Activated naive CD4-positive, alpha-beta T cell treated with Interleukin-2 at 50 U/mL for 16 hours (primary cell): Measurements from ENCODE around the gene NOL3.

Experiments used
- DNase-seq: peaks from one replicate; pipeline ENCODE4 v3.0.0-alpha.2; 2020

Gene NOL3

GRCh38 chr16:67173323-67173722 is 3.0 kb downstream of the NOL3 start:
- no peak for DNase-seq

GRCh38 chr16:67173808-67174705 is 3.7 kb downstream of the NOL3 start:
- DNase-seq: peak; percentile 68

GRCh38 chr16:67174706-67175231 is 4.4 kb downstream of the NOL3 start:
- DNase-seq: no peak

GRCh38 chr16:67176662-67177061 is 6.3 kb downstream of the NOL3 start:
- no peak for DNase-seq

GRCh38 chr16:67177743-67178699 is 7.7 kb downstream of the NOL3 start:
- peak; percentile 58 for DNase-seq

GRCh38 chr16:67179421-67180080 is 9.2 kb downstream of the NOL3 start:
- no peak for DNase-seq

- DNase-seq: no peak
These were observed 9.8 kb downstream of the NOL3 start for GRCh38 chr16:67180166-67180565.

- DNase-seq: no peak
These were observed 11.0 kb downstream of the NOL3 start for GRCh38 chr16:67181346-67181745.

- DNase-seq: no peak
These were observed 11.9 kb downstream of the NOL3 start for GRCh38 chr16:67182288-67182687.

GRCh38 chr16:67183284-67183626 is 12.9 kb downstream of the NOL3 start:
- no peak for DNase-seq

GRCh38 chr16:67183627-67184452 is 13.5 kb downstream of the NOL3 start, which contains the start of gene MATCAP1:
Gene MATCAP1 (minus strand): TSS chr16:67183963. CDS start chr16:67180610, 3,353 bp downstream.
- DNase-seq: peak; percentile 95

GRCh38 chr16:67184453-67184994 is 14.2 kb downstream of the NOL3 start:
- DNase-seq: no peak

GRCh38 chr16:67184995-67185650 is 14.8 kb downstream of the NOL3 start:
- DNase-seq: peak; percentile 87

- DNase-seq: no peak
These were observed 15.4 kb downstream of the NOL3 start for GRCh38 chr16:67185651-67186134.

GRCh38 chr16:67186550-67186950 is 16.2 kb downstream of the NOL3 start:
- DNase-seq: no peak

- no peak for DNase-seq
These were observed 17.0 kb downstream of the NOL3 start for GRCh38 chr16:67187175-67187890.

- DNase-seq: no peak
These were observed 18.0 kb downstream of the NOL3 start for GRCh38 chr16:67188323-67188722.

GRCh38 chr16:67188798-67189197 is 18.5 kb downstream of the NOL3 start:
- no peak for DNase-seq

GRCh38 chr16:67190041-67190440 is 19.7 kb downstream of the NOL3 start, which contains the start of gene EXOC3L1:
Gene EXOC3L1 (minus strand): TSS chr16:67190136. CDS start chr16:67189676, 460 bp downstream.
- DNase-seq: no peak
